GM18858 (cell line): ENCODE data around the gene CD8A.
"Not testable (repeated sequence)": the region's sequence is repeated elsewhere in the genome, so short reads cannot be mapped to it uniquely, and the experiment has no call there.

Source experiments
- ATAC-seq: cut with Tn5 transposase; IDR thresholded peaks from one replicate; pipeline ENCODE4 v1.9.1; 2021; ENCODE audit not compliant: unreplicated experiment

The CD8A gene

GRCh38 chr2:86790676-86791572 is at the start of gene CD8A:
CD8A (minus strand) TSS chr2:86790913; CDS start chr2:86790825, 88 bp downstream.
- ATAC-seq: no peak

GRCh38 chr2:86839871-86840548 is 49.3 kb upstream of the CD8A start:
- ATAC-seq: not testable (repeated sequence)

- not testable (repeated sequence) for ATAC-seq
These were observed 48.7 kb upstream of the CD8A start for GRCh38 chr2:86839455-86839854.

GRCh38 chr2:86837714-86838113 is 47.0 kb upstream of the CD8A start:
- ATAC-seq: not testable (repeated sequence)

GRCh38 chr2:86836915-86837695 is 46.4 kb upstream of the CD8A start:
- not testable (repeated sequence) for ATAC-seq

GRCh38 chr2:86835548-86835889 is 44.8 kb upstream of the CD8A start:
- not testable (repeated sequence) for ATAC-seq

GRCh38 chr2:86833315-86833714 is 42.6 kb upstream of the CD8A start:
- no peak for ATAC-seq

GRCh38 chr2:86832334-86833096 is 41.8 kb upstream of the CD8A start:
- ATAC-seq: no peak

- no peak for ATAC-seq
These were observed 40.8 kb upstream of the CD8A start for GRCh38 chr2:86831537-86831936.

GRCh38 chr2:86826951-86827350 is 36.2 kb upstream of the CD8A start:
- ATAC-seq: no peak

- ATAC-seq: no peak
These were observed 35.1 kb upstream of the CD8A start for GRCh38 chr2:86825693-86826381.

GRCh38 chr2:86825036-86825692 is 34.5 kb upstream of the CD8A start:
- no peak for ATAC-seq

GRCh38 chr2:86822668-86823345 is 32.1 kb upstream of the CD8A start:
- ATAC-seq: no peak

GRCh38 chr2:86821842-86822241 is 31.1 kb upstream of the CD8A start:
- no peak for ATAC-seq

GRCh38 chr2:86821306-86821705 is 30.6 kb upstream of the CD8A start:
- ATAC-seq: no peak

- no peak for ATAC-seq
These were observed 28.2 kb upstream of the CD8A start for GRCh38 chr2:86818957-86819356.

GRCh38 chr2:86818114-86818801 is 27.5 kb upstream of the CD8A start:
- ATAC-seq: no peak

GRCh38 chr2:86815611-86816010 is 24.9 kb upstream of the CD8A start:
- ATAC-seq: no peak
